PFSK-1 (cell line): Measurements from ENCODE around the gene HAT1.

Experiments
- FOXP2 ChIP-seq: optimal IDR thresholded peaks from 2 replicates; pipeline ENCODE3; 2011; ENCODE audit warnings: borderline replicate concordance, control low read depth, inconsistent platforms; ENCODE audit not compliant: insufficient read depth; ENCODE audit errors: extremely low read length, extremely low read depth
- POLR2AphosphoS5 ChIP-seq: IDR thresholded peaks from 2 replicates; pipeline ENCODE4 v1.6.1; 2012; ENCODE audit warnings: low read depth, mild to moderate bottlenecking, control low read depth, low read length, moderate library complexity
- REST ChIP-seq, 2 experiments: IDR thresholded peaks; 2 replicates each; pipeline versions ENCODE4 v1.6.1 to v1.8.0; 2011 to 2012; ENCODE audit warnings: low read depth in 2 of 2, low read length in 2 of 2, control low read depth in 1 of 2, inconsistent platforms in 1 of 2, mild to moderate bottlenecking in 1 of 2, moderate library complexity in 1 of 2; ENCODE audit not compliant: insufficient read depth in 1 of 2
- SIN3A ChIP-seq: IDR thresholded peaks from 2 replicates; pipeline ENCODE4 v1.6.1; 2012; ENCODE audit warnings: mild to moderate bottlenecking, low read length, moderate library complexity, borderline replicate concordance; ENCODE audit not compliant: insufficient read depth
- TAF1 ChIP-seq: IDR thresholded peaks from 2 replicates; pipeline ENCODE4 v1.6.1; 2012; ENCODE audit warnings: low read length, control low read depth, borderline replicate concordance; ENCODE audit not compliant: insufficient read depth

GRCh38 chr2:171968509-171968908 lies 46.2 kb downstream of the HAT1 start:
- TF ChIP-seq FOXP2 (no peak), POLR2AphosphoS5 (no peak), SIN3A (no peak), REST (IDR thresholded peaks at IDR 0.05; ENCODE audit: insufficient read depth in 1 of 2, low read depth in 2 of 2, low read length in 2 of 2) (no peak), TAF1 (no peak)
